ENCODE results near the gene ZFY.
"Not testable (repeated sequence)": the region's sequence is repeated elsewhere in the genome, so short reads cannot be mapped to it uniquely, and the experiment has no call there.

ZFY gene

DNA sequence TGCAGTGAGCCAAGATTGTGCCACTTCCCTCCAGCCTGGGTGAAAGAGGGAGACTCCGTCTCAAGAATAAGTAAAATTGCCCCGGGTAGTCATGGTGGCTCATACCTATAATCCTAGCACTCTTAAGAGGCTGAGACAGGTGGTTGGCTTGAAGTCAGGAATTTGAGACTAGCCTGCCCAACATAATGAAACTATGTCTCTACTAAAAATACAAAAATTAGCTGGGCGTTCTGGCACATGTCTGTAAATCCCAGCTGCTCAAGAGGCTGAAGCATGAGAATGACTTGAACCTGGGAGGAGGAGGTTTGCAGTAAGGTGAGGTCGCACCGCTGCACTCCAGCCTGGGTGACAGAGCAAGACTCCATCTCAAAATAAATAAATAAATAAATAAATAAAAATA lies 49.3 kb downstream of the ZFY start:
- no peak for ATAC-seq
- TF ChIP-seq, protein P1, sequence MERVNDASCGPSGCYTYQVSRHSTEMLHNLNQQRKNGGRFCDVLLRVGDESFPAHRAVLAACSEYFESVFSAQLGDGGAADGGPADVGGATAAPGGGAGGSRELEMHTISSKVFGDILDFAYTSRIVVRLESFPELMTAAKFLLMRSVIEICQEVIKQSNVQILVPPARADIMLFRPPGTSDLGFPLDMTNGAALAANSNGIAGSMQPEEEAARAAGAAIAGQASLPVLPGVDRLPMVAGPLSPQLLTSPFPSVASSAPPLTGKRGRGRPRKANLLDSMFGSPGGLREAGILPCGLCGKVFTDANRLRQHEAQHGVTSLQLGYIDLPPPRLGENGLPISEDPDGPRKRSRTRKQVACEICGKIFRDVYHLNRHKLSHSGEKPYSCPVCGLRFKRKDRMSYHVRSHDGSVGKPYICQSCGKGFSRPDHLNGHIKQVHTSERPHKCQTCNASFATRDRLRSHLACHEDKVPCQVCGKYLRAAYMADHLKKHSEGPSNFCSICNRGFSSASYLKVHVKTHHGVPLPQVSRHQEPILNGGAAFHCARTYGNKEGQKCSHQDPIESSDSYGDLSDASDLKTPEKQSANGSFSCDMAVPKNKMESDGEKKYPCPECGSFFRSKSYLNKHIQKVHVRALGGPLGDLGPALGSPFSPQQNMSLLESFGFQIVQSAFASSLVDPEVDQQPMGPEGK (CRISPR knock-in tag; IDR thresholded peaks at IDR 0.05; ENCODE audit: borderline replicate concordance): no peak

DNA sequence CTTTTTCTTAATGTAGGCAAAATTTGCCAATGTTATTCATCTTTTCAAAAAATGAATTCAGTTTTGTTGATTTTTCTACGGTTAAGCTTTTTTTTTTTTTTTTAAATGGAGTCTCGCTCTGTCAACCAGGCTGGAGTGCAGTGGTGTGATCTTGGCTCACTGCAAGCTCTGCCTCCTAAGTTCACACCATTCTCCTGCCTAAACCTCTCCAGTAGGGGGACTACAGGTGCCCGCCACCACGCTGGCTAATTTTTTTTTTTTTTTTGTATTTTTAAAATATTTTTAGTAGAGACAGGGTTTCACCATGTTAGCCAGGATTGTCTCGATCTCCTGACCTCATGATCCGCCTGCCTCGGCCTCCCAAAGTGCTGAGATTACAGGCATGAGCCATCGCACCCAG lies 52.0 kb downstream of the ZFY start:
- ATAC-seq: not testable (repeated sequence)

DNA sequence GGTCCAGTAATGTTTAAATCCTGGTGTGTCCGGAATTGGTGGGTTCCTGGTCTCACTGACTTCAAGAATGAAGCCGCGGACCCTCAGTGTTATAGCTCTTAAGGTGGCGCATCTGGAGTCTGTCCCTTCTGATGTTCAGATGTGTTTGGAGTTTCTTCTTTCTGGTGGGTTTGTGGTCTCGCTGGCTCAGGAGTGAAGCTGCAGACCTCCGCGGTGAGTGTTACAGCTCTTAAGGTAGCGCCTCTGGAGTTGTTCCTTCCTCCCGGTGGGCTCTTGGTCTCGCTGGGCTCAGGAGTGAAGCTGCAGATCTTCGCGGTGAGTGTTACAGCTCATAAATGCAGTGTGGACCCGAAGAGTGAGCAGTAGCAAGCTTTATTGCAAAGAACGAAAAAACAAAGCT lies 62.2 kb downstream of the ZFY start:
- ATAC-seq: not testable (repeated sequence)

DNA sequence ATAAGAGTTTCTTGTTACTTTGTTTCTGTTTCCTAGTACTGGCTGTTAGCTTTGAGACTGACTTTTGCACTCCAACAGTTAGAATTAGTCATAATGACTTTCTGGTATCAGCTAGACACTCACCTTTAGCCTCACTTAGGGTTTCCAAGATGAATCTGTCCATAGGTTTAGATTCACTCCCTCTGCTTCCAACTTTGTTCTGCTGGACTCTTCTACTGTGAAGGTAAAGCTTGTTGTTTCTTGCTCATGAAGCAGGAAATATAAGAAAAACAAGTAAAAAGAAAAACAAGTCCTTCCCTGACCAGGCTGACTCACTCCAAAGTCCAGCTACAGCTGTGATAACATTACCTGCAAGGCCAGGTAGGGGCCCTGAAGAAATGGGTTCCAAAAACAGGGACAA lies 67.0 kb downstream of the ZFY start:
- no peak for ATAC-seq
- no peak for TF ChIP-seq POU6F1 (CRISPR knock-in tag; IDR thresholded peaks at IDR 0.05; ENCODE audit: borderline replicate concordance, low read depth)
- TF ChIP-seq ZNF8 (CRISPR knock-in tag; IDR thresholded peaks at IDR 0.05): no peak
- TF ChIP-seq RARB (CRISPR knock-in tag; IDR thresholded peaks at IDR 0.05): no peak
- TF ChIP-seq ZNF70 (CRISPR knock-in tag; IDR thresholded peaks at IDR 0.05): no peak
- no peak for TF ChIP-seq ZFP30 (CRISPR knock-in tag; IDR thresholded peaks at IDR 0.05)
- TF ChIP-seq TSHZ2 (CRISPR knock-in tag; IDR thresholded peaks at IDR 0.05): no peak
- TF ChIP-seq CSRNP3 (CRISPR knock-in tag; IDR thresholded peaks at IDR 0.05): no peak
- TF ChIP-seq TOX (CRISPR knock-in tag; IDR thresholded peaks at IDR 0.05; ENCODE audit: borderline replicate concordance): no peak
- no peak for TF ChIP-seq ARNTL (CRISPR knock-in tag; IDR thresholded peaks at IDR 0.05; ENCODE audit: borderline replicate concordance, low read depth)
- no peak for TF ChIP-seq SNAI2 (CRISPR knock-in tag; IDR thresholded peaks at IDR 0.05)
- TF ChIP-seq CREB5 (CRISPR knock-in tag; IDR thresholded peaks at IDR 0.05; ENCODE audit: low read depth): no peak
- no peak for TF ChIP-seq ISL1 (CRISPR knock-in tag; IDR thresholded peaks at IDR 0.05)
- TF ChIP-seq CSDC2 (CRISPR knock-in tag; IDR thresholded peaks at IDR 0.05): no peak

DNA sequence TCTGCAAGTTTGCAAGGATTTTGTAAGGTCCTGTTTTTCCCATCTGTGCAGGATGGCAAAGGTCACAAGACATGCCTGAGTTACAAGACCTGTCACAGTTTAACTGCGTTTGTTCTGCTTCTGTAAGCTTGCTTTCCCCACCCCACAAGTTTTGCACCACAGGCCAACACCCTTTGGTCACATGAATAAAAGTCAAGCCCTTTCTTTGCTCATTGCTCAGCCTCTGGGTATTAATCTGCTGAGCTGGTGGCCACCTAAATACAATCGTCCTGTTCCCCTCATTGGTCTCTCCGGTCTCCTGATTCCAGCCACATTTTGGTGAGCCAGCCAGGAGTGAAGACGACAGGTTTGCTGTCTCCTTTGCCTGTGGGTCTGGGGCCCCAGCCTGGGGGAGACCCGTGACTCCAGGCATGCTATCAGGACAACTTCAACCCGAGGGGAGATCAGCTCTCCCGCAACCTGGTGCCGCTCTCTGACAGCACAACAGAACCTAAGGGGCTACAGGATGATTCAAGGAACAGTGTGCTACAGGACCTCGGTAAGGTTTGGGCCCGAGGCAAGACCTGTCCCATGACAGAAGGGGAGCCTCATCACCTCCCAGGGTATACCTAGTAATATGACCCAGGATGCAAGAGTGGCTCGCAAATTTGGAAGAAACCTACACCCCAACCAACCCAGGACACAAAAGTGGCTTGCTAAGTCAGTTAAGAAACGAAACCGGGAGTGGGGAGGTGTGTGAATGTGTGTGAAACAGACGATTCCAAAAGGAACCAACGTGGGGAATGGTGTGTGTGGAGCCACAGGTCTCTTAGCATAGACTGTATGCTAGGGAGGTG lies 67.7 kb downstream of the ZFY start:
- ATAC-seq: no peak
- no peak for TF ChIP-seq SNAI2 (CRISPR knock-in tag; IDR thresholded peaks at IDR 0.05)
- no peak for TF ChIP-seq TOX (CRISPR knock-in tag; IDR thresholded peaks at IDR 0.05; ENCODE audit: borderline replicate concordance)
- TF ChIP-seq, protein P1 (CRISPR knock-in tag; IDR thresholded peaks at IDR 0.05; ENCODE audit: borderline replicate concordance): no peak
- TF ChIP-seq ZFP3 (CRISPR knock-in tag; IDR thresholded peaks at IDR 0.05): no peak
- no peak for TF ChIP-seq CSRNP3 (CRISPR knock-in tag; IDR thresholded peaks at IDR 0.05)
- no peak for TF ChIP-seq TCF4 (CRISPR knock-in tag; IDR thresholded peaks at IDR 0.05; ENCODE audit: borderline replicate concordance)
- no peak for TF ChIP-seq RARB (CRISPR knock-in tag; IDR thresholded peaks at IDR 0.05)
- TF ChIP-seq CREB5 (CRISPR knock-in tag; IDR thresholded peaks at IDR 0.05; ENCODE audit: low read depth): no peak
- no peak for TF ChIP-seq ZC3H10 (CRISPR knock-in tag; IDR thresholded peaks at IDR 0.05)
- TF ChIP-seq ARNTL (CRISPR knock-in tag; IDR thresholded peaks at IDR 0.05; ENCODE audit: borderline replicate concordance, low read depth): no peak
- no peak for TF ChIP-seq ISL1 (CRISPR knock-in tag; IDR thresholded peaks at IDR 0.05)

Measured in SK-N-SH treated with all-trans-retinoic acid at 6 μM for 48 hours (cell line).